Nephron progenitor cell (in vitro differentiated cells): Measurements from ENCODE around the gene TOP1.
A peak's percentile ranks its signal among the peaks of the same experiment; 100 is the strongest.

ENCODE experiments used
- DNase-seq: peaks from one replicate; pipeline ENCODE4 v3.0.0; 2021
- H3K27ac Mint-ChIP-seq: 2 replicates; pipeline ENCODE4 v1.8.0; 2021; ENCODE audit warnings: mild to moderate bottlenecking, moderate library complexity, mixed read lengths
- H3K27me3 Mint-ChIP-seq: 2 replicates; pipeline ENCODE4 v1.8.0; 2021; ENCODE audit warnings: mild to moderate bottlenecking, low read depth, mixed read lengths; ENCODE audit not compliant: poor library complexity
- H3K36me3 Mint-ChIP-seq: 2 replicates; pipeline ENCODE4 v1.8.0; 2021; ENCODE audit warnings: low read depth, mixed read lengths
- H3K4me1 Mint-ChIP-seq: 2 replicates; pipeline ENCODE4 v1.8.0; 2021; ENCODE audit warnings: mixed read lengths
- H3K4me3 Mint-ChIP-seq: 2 replicates; pipeline ENCODE4 v1.8.0; 2021; ENCODE audit warnings: mild to moderate bottlenecking, moderate library complexity, mixed read lengths
- H3K9me3 Mint-ChIP-seq: 2 replicates; pipeline ENCODE4 v1.8.0; 2021; ENCODE audit warnings: mild to moderate bottlenecking, moderate library complexity, mixed read lengths
- TF ChIP-seq, protein P1 (sequence below): fragments of 200-600 bp; sonication (generic); IDR thresholded peaks from 2 replicates; pipeline ENCODE4 v1.5.0; 2021; ENCODE audit warnings: antibody characterized with exemption

TOP1 gene

DNA sequence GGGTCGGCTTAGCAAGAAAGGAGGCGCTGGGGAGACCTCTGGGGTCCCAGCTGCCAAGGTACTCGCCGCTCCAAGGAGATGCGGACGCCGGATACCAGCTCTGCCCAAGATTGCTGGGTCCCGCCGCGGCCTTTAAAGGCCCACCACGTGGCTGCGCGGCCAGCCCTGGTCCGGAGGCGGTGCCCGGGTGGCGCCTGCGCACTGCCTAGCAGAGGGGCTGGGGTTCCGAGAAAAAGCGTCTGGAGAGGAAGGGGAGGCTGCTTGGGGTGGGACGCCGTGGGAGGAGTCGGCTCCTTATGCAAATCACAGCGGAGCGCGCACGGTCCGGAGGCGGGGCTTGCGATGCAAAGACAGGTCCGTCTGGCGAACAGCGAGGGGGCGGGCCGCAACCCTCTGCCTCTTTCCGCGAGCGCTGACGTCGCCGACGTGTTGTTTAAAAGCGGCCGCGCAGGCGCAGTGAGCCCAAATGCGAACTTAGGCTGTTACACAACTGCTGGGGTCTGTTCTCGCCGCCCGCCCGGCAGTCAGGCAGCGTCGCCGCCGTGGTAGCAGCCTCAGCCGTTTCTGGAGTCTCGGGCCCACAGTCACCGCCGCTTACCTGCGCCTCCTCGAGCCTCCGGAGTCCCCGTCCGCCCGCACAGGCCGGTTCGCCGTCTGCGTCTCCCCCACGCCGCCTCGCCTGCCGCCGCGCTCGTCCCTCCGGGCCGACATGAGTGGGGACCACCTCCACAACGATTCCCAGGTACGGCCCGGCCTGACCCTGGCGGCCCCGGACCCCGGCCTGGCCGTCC is at the start of gene TOP1:
TOP1 (plus strand) TSS at position 464 of the 791 bp plus-strand sequence; CDS start at position 710, 246 bp downstream.
- H3K4me1 Mint-ChIP-seq, result peaks cover 59% of the 10 kb centered on the region
- peak within 1 kb of the TSS; percentile 99 for H3K4me3 Mint-ChIP-seq
- TF ChIP-seq, protein P1, sequence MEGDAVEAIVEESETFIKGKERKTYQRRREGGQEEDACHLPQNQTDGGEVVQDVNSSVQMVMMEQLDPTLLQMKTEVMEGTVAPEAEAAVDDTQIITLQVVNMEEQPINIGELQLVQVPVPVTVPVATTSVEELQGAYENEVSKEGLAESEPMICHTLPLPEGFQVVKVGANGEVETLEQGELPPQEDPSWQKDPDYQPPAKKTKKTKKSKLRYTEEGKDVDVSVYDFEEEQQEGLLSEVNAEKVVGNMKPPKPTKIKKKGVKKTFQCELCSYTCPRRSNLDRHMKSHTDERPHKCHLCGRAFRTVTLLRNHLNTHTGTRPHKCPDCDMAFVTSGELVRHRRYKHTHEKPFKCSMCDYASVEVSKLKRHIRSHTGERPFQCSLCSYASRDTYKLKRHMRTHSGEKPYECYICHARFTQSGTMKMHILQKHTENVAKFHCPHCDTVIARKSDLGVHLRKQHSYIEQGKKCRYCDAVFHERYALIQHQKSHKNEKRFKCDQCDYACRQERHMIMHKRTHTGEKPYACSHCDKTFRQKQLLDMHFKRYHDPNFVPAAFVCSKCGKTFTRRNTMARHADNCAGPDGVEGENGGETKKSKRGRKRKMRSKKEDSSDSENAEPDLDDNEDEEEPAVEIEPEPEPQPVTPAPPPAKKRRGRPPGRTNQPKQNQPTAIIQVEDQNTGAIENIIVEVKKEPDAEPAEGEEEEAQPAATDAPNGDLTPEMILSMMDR, result no peak
- peaks cover 33% of the 10 kb centered on the region for H3K36me3 Mint-ChIP-seq
- peak; percentile 100 for DNase-seq
- peak within 1 kb of the TSS; percentile 100 for H3K27ac Mint-ChIP-seq
- peaks cover 3% of the 10 kb centered on the region for H3K27me3 Mint-ChIP-seq
- H3K9me3 Mint-ChIP-seq, result no peaks in the 10 kb centered on the region

DNA sequence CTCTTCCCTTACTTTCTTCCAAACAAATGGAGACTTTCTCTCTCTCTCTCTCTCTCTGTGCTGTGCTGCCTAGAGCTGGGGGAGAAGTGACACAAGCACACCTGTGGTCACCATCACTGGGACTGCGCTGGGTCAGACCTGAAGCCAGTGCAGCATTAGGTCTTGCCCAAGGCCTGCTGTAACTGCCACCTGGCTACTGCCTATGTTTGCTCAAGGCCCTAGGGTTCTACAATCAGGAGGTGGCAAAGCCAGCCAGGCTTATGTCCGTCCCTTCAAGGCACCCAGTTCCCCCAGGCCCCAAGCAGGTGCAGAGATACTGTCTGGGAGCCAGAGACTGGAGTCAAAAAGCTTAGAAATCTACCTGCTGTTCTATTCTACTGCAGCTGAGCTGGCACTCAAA is 49.4 kb upstream of the TOP1 start:
- Mint-ChIP-seq H3K4me1 (peaks cover 7% of the 10 kb centered on the region), H3K4me3 (no peak overlapping the region), H3K36me3 (peaks cover 31% of the 10 kb centered on the region), H3K27ac (no peak overlapping the region), H3K9me3 (peaks cover 62% of the 10 kb centered on the region), H3K27me3 (peaks cover 24% of the 10 kb centered on the region)
- TF ChIP-seq, protein P1, result no peak
- DNase-seq, result no peak

DNA sequence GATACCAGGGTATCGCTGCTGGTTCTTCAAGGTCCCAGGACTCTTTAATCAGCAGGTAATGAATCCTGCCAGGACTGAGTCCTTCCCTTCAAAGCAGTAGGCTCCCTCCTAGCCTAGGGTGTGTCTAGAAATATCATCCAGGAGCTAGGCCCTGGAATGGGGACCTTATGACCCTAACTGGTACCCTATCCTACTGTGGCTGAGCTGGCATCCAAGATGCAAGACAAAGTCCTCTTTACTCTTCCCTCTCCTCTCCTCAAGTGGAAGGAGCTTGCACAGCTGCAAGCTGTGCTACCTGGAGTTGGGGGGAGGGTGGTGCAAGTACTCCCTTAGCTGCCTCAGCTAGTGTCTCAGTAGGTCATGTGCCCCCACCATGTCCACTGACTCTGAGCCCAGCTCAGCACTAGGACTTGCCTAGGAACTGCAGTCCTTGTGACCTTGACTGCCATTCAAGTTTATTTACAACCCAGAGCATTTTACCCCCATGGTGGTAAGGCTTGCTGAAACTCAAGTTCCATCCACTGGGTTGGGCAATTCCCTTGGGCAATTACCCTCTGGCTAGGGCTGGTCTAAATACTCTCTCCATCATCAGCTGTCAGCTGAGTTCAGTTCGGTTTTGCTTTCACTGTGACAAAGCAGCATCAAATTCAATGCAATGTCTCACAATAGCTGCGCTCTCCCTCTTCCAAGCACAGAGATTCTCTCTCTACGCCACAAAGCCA is 48.4 kb upstream of the TOP1 start:
- H3K27me3 Mint-ChIP-seq, result peaks cover 20% of the 10 kb centered on the region
- TF ChIP-seq, protein P1, result no peak

DNA sequence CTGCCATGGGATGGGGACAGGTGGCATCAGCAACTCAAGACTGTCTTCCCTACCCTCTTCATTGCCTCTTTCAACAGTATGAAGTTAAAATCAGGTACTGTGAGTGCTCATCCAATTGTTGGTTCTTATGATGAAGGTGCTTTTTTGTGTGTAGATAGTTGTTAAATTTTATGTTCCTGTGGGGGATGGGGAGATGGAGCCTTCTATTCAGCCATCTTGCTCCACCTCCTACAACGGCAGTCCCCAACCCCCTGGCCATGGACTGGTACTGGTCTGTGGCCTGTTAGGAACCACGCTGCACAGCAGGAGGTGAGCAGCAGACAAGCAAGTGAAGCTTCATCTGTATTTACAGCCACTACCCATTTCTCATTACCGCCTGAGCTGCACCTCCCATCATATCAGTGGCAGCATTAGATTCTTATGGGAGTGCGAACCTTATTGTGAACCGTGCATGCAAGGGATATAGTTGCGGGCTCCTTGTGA is 47.8 kb upstream of the TOP1 start:
- TF ChIP-seq, protein P1, result no peak
- no peak overlapping the region for H3K4me3 Mint-ChIP-seq
- peaks cover 19% of the 10 kb centered on the region for H3K27me3 Mint-ChIP-seq
- H3K9me3 Mint-ChIP-seq, result peaks cover 66% of the 10 kb centered on the region
- H3K36me3 Mint-ChIP-seq, result peaks cover 31% of the 10 kb centered on the region
- H3K4me1 Mint-ChIP-seq, result peaks cover 7% of the 10 kb centered on the region
- DNase-seq, result no peak
- no peak overlapping the region for H3K27ac Mint-ChIP-seq

More for the DNA sequence above, 48.4 kb upstream of the TOP1 start:
- H3K4me1 Mint-ChIP-seq, result peaks cover 7% of the 10 kb centered on the region
- peaks cover 67% of the 10 kb centered on the region for H3K9me3 Mint-ChIP-seq
- no peak for DNase-seq
- no peak overlapping the region for H3K27ac Mint-ChIP-seq
- no peak overlapping the region for H3K4me3 Mint-ChIP-seq
- H3K36me3 Mint-ChIP-seq, result peaks cover 31% of the 10 kb centered on the region

DNA sequence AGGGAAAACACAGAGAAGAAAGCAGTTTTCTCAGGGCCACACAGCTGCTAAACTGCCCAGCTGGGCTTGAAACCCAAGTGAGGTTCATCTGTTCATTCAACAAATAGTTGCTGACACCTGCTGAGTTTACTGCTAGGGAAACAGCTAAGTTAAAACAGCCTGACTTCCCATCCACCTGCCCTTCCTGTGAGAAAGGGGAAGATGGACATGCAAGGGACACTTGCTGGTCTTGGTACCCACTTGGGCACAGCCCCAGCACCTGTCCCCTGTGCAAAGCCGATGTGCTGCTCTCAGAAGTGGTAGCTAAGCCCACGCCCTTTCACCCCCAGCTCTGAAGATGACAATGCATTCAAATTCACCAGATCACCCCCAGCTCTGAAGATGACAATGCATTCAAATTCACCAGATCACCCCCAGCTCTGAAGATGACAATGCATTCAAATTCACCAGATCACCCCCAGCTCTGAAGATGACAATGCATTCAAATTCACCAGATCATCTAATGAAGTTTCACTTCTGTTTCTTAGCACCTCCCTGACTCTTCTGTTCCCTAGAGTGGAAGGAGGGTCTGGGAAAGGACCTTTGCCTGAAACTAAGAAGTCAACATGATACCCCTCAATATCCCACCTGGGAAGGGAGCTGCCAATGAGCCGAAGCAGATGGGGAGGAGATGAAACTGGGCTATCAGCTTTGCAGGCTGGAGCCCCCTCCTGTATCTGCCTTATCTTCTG is 46.0 kb upstream of the TOP1 start:
- Mint-ChIP-seq H3K4me3 (no peak overlapping the region), H3K27me3 (peaks cover 22% of the 10 kb centered on the region), H3K27ac (no peak overlapping the region), H3K9me3 (peaks cover 50% of the 10 kb centered on the region), H3K4me1 (peaks cover 7% of the 10 kb centered on the region), H3K36me3 (peaks cover 24% of the 10 kb centered on the region)
- TF ChIP-seq, protein P1, result no peak
- no peak for DNase-seq
